HG03469 (cell line): Measurements from ENCODE around the gene LELP1.
"Not testable (repeated sequence)": the region's sequence is repeated elsewhere in the genome, so short reads cannot be mapped to it uniquely, and the experiment has no call there.

Experiments
- ATAC-seq: cut with Tn5 transposase; IDR thresholded peaks from one replicate; pipeline ENCODE4 v1.9.1; 2021; ENCODE audit warnings: mild to moderate bottlenecking, moderate library complexity, moderate number of reproducible peaks; ENCODE audit not compliant: unreplicated experiment

LELP1 gene

DNA sequence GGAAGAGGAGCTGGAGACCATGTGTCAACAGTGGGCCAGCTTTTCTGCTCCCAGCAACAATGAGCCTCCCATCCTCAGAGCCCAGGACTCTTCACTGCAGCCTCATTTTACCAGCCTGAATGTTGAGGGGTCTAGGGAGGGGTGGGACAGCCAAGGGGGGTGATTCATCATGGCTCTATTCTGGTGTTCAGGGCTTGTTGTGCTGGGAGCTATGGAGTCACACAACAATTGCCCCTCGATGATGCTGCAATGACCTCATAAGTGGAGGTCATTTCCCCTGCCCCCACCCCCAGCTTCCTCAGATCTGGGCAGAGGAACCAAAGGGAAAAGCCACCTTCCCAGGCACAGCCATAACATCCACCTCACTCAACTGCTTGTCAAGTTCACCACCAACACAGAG lies at the start of gene LELP1:
Gene LELP1 (plus strand): TSS at position 301 of the 400 bp plus-strand sequence. CDS start 1,278 bp downstream, outside the sequence.
- ATAC-seq, result no peak

DNA sequence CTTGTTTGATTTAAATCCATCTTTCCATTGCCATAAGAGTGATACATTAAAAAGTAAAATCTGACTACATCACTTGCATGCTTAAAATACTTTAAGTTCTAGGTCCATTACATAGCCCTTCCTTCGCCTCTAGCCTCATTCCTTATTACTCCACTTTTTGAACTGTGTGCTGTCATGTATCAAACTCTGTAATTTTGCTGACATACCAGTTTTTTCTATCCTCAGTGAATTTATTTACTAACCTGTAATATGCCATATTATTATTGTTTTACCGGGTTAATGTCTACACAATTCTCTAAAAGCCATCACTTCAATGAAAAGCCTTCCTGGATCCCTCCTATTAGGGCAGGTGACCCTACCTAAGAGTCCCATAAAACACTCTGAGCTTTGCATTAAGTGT lies 47.7 kb upstream of the LELP1 start:
- ATAC-seq, result no peak

DNA sequence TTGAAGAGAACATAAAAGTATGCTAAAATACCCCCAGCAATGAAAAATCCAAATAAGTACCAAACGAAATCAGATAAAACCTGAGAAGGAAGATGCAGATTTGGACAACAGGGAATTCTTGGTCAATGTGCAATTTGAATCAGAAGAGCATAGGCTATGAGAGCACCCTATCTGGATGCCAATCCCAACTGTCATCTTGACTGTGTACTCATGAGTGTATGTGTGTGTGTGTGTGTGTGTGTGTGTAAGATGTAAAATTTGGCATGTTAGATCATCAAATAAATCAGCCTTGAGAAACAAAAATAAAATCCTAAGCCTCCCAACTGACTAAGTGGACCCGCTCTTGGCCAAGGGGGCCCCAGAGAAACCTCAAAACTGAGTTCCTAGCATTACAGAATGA lies 34.5 kb upstream of the LELP1 start:
- no peak for ATAC-seq

DNA sequence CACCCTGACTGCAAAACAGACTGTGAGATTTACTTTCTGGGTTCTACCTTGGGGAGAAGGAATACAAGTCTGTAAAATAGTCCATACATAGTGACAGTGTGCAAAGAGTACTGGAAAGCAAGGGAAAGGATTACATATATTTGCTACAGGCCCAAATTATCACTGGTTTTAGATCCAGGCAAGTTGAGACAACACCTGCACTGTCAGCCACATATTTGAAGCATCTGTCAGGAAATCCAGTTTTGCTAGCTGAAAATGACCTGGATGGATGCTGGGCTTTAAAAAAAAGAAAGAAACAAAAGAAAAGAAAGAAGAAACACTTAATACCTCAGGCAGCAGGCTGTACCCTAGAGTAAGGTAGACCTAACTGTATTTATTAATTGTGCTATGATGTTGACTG lies 28.6 kb upstream of the LELP1 start:
- ATAC-seq, result no peak

DNA sequence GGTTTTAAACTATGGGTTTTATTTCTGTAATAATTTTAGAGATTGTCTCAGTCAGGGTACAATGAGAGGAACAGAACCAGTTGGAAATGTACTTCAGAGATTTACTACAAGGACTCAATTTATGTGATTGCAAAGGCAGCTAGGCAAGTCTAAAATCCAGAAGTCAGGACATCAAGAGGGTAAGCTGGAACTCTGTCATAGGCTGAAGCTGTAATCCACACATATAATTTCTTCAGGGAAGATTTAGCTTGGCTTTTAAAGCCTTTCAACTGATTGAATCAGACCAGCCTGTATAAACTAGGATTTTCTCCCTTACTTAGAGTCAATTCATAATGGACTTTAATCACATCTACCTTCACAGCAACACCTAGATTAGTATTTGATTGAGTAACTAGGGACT lies 24.3 kb upstream of the LELP1 start:
- no peak for ATAC-seq

DNA sequence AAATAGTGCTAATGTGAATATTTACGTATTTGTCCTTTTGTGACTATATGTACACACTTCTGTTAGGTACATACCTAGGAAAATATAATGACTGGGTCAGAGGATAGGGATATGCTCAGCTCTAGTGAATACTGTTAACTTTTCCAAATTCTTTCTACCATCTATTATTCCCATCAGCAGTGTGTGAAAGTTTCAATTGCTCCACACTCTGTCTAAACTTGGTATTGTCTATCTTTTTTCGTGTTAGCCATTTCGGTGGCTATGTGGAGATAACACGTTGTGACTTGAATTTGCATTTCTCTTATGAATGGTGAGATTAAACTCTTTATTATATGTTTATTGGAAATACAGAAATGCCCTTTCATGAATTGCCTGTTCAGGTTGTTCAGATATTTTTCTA lies 22.7 kb upstream of the LELP1 start:
- no peak for ATAC-seq

DNA sequence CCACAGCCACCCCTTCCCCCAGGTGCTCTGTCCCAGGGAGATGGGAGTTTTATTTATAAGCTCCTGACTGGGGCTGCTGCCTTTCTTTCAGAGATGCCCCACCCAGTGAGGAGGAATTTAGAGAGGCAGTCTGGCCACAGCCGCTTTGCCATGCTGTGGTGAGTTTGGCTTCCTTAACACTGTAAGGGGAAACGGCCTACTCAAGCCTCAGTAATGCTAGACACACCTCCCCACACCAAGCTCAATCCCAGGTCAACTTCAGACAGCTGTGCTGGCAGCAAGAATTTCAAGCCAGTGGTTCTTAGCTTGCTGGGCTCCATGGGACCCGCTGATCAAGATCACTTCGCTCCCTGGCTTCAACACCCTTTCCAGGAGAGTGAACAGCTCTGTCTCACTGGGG lies 14.9 kb upstream of the LELP1 start:
- not testable (repeated sequence) for ATAC-seq

DNA sequence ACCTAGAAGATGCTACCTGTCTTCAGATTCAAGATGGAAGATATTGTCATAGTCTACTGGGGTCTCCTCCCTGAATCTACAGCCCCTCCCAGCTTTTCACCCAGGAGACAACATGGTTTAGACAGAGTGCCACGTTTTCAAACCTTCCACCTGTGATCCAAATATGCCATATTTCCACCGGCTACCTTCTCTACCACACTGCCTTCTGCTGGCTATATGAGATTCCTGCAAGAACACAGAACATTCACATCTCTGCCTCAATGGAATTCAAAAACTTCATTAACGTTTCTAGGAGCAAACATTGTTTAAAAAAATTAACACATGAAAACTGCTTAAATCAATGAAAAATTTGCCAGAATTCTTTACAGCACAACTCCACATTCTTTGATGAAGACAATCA lies 12.9 kb upstream of the LELP1 start:
- no peak for ATAC-seq

DNA sequence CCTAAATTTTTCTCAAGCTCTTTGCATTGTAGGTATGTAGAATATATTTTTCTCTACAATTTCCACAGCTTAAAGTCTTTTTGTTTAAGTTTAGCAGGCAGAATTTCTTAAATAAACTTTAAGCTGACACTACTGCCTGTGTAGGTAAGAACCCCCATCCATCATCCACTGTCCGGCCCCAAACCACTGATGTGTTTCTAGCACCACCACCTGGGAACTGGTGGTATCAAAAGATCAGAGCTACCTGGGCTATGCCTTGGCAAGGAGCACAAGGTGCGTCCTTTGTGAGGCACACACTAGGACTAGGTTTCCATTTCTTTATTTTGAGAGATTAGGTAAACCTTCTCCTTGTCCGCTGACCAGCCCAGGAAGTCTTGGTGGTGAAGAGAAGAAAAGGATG lies 10.5 kb upstream of the LELP1 start:
- ATAC-seq, result no peak

DNA sequence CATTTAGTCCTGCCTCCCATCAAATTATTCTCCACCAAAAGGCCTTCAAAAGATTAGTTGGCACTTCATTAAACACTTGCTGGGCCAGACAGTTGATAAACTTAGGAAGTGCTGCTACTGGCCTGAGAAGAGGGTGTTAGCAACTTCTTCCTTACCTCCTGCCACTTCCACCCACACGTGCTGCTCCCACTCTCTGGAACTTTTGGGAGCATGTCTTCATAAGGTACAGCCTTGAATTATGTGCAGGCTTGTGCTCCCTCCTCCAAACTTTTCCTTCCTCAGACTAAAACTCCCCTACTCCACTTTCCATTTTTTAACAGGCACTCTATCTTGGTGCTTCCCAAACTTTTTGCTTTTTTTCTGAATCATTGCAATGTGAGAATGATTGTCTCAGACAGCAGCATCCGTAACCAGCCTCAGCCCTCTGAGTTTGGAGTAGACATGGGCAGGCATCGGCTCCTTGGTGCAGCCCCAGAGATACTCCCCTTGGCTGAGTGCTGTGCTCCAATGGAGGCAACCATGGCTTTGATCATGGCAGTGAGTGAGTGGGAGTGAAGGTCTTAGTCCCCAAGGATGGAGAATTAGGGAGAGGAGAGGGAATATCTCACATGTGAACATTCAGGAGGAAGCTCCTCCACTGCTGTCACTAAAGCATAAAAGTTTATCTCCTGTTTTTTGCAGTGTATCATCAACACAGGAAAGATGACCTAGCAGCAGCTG lies 8.7 kb upstream of the LELP1 start:
- ATAC-seq, result no peak

DNA sequence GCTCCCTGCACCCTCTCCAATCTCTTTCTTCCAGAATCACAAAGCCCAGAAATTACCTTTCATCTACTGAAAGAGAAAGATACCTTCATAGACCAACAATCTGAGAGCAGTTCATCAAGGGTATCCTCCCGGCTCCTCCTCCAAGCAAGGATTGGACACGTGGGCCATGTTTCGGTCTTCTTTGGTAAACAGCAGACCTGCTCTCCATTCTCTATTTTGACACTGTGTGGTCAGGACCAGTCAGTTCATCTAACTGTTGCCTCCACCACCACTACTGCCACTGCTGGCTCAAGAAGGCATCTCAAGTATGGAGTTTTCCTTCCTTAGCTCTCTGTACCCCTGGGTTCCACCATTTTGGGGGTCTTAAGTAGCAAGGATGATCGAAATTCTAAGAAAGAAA lies 8.0 kb upstream of the LELP1 start:
- ATAC-seq, result no peak

DNA sequence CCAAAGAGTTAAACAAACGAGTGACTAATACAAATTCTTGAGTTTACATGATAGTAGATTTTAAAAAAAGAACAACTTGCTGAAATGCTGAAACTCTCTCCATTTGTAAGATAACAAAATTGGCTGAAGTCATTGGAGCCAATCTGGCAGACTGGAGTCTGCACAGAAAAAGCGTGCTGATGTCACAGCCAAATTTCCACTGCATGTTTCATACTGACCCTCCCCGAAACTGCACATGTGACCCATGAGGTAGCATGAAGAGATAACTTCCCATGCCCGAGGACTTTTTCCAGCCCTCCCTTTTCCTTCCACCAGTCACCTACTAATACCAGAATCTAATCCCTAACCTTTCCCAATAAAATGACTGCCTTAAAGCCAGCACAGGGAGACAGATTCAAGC lies 1.2 kb upstream of the LELP1 start:
- ATAC-seq, result no peak

DNA sequence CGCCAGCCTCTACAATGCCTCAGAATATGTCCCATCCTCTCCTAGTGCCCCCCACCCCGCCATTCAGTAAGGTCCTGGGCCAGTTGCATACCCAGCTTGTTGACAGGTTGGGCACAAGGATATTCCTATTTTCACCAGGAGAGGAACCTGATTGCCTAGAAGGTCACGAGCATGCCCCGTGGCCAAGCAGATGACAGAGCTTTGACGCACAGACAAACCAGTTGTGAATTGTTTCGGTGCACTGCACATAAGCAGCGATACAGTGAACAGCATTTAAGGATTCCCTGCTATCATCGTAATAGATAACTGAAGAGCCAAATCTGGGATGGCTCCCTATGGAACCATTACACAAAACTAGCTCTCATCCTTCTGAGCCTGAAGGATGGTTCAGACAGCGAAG lies 3.4 kb downstream of the LELP1 start:
- ATAC-seq, result no peak

DNA sequence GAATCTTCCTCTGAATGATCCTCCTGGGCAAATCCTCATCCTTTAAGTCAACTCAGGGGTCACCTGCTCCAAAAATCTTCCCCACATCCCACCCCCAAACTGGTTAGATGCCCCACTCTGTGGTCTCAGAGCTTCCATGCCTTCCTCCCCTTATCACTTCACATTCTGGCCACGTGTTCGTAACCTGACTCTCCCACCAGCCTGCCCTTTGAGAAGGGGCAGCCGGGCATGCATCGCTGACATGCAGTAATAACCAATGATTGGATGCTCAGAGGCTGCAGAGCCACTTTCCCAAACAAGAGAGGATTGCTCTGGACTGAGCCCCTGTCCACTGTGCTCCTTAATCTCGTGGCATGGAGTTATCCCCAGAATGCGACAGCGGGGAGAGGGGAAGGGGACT lies 7.0 kb downstream of the LELP1 start:
- no peak for ATAC-seq

DNA sequence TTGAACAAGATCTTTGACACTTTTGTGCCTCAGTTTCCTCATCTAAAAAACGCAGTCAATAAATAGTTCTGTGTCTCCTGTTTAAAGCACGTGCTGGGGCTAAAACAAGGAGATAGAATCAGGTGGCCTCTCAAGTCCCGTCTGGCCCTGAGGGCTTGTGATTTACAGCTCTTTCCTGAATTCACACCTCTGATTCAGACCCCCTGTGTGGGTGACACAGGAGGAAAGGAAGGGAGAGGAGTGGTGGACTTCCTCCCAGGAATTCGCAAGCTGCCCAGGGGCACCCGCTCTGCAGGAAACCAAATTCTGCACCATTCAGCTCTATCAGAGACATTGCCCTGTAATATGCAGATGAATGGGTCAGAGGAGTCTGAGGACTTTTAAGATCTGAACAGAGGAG lies 9.0 kb downstream of the LELP1 start:
- no peak for ATAC-seq

DNA sequence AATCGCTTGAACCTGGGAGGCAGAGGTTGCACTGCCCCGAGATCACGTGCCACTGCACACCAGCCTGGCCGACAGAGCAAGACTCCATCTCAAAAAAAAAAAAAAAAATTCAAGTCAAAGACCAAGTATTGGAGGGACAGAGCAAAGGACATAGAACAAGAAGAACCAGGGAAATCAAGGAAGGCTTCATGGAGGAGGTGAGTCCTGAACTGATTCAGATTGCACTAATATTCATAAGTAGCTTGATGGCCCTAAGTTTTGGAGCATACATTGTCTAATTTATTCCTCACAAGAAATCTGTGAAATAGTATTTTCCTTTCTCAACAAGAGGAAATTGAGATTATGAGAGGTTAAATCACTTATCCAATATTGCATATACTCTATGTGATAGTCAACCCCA lies 10.3 kb downstream of the LELP1 start:
- ATAC-seq, result no peak

DNA sequence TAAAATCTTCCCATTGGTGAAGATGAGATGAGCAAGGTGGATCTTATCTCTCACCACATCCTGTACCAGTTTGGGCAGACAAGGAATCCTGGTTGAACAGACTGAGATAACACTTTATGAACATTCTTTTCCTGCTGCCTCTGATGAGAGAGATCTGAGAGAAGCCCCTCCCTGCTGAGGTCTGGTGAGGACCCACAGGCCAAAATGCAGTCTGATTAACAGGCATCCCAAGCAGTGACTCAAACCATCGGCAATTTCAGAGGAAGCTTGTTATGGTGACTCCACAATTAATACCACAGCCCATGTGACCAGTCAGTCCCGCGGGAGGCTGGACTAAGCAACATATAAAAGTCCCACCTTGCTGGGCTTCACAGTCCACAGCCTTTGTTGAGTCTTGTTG lies 14.0 kb downstream of the LELP1 start, which contains the start of gene PRR9:
Gene PRR9 (plus strand): TSS at position 373 of the 400 bp plus-strand sequence. CDS start 561 bp downstream, outside the sequence.
- ATAC-seq, result no peak

DNA sequence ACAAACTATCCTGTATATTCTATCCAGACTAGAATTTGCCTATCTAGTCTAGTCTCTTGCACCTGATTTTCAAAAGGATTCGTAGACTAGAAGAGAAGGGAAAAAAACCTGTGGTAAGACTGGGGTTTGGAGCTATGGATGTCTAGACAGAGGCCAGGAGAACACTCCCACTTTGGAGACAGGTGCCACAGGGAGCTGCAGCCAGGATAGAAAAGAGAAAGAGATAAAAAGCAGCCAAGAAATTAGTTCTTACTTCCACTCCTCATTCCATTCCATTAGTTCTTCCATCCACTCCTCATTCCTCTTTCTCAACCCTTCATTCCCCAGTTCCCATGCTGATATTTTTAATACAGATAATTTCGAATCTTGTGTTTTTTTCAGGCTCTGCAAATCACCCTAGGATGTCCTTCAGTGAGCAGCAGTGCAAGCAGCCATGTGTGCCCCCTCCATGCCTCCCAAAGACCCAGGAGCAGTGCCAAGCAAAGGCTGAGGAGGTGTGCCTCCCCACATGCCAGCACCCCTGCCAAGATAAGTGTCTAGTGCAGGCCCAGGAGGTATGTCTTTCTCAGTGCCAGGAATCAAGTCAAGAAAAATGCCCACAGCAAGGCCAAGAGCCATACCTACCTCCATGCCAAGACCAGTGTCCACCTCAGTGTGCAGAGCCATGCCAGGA lies 14.7 kb downstream of the LELP1 start:
- no peak for ATAC-seq

DNA sequence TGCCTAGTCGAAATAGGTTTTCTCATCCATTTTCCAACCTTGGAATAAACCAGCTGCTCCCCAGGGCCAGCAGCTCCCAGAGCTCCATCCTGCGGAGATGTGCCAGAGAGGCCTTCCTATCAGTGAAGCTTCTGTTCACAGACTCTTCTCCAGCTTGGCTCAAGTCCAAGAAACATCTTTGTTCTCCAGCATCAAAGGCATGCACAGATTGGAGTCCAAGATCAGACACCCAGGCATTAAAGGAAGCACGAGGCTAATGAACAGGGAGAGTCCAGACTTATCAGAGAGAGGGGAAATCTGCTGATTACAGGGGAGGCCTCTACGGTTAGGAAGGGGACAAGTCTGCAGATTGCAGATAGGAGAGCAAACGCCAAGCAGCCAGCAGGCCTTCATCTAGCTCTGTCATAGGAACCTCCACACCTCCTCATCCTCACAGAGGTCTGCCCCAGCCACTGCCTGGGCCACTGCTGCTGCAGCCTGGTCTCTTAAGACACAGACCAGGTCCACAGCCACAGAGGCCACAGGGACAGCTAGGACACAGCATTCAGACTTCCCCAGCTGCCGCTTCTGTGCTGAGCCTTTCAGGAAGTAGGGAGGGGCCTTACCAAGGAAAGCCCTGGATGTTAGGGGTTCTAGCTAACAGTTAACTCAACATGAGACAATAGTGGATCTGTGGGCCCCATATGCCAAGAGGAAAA lies 17.5 kb downstream of the LELP1 start:
- no peak for ATAC-seq

DNA sequence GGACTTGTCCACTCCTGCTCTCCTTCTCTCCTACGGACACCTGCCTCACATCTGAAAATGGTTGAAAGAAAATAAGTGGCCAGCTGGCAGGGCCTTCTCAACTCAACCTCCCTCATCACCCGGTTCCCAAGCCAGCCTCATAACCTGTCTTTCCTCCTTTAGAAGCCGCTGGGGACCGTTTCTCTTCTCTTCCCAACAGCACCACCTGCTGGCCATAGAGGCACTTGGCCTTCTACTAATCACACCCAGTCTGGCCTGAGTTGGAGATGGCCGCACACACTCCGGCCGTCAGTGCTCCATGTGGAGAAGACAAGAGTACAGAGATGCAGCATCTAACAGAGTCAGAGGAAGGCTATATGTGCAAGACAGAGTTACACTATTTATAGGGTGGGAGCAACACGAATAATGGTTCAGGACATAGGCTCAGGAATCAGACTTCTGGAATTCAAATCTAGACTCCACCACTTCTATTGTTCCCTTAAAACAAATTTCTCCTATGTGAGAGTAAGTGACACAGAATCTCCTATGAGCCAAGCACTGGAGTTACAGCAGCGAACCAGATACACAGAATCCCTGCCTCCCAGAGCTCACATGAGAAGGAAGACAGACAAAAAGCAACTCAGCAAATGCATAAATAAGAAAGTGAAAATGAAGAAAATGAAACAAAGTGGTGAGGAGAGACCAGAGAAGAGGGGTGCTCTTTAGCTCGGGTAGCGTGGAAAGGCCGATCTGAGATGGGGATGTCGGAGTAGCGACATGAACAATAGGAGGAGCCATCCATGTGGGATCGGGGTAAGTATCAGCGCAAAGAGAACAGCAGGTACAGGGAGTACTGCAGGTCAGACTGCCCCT lies 20.0 kb downstream of the LELP1 start:
- ATAC-seq, result not testable (repeated sequence)

DNA sequence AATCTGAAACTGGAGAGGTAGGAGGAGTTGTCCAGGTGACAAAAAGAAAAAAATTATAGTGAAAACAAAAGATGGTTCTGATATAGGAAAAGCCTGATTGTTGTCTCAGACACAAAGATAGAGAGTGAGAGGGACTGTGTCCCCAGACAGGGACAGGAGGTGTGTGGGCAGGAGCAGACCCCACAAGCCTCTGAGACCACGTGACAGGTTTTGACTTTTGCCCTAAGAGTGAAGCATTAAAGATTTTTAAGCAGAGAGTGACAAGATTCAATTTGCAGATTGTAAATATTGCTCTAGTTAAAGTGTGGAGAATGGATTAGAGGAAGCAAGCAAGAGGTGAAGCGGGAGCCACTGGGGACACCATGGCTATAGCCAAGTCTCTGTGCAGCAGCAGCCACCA lies 24.6 kb downstream of the LELP1 start:
- ATAC-seq, result no peak
